Activated naive CD8-positive, alpha-beta T cell (primary cell): ENCODE results near the gene JAKMIP3.

Experiments used
- H3K27ac Mint-ChIP-seq: one replicate; pipeline ENCODE4 v1.8.0; 2021; ENCODE audit warnings: mixed read lengths
- H3K27me3 Mint-ChIP-seq: one replicate; pipeline ENCODE4 v1.8.0; 2021; ENCODE audit warnings: mixed read lengths
- H3K36me3 Mint-ChIP-seq: one replicate; pipeline ENCODE4 v1.8.0; 2021; ENCODE audit warnings: mixed read lengths
- H3K4me1 Mint-ChIP-seq: one replicate; pipeline ENCODE4 v1.8.0; 2021; ENCODE audit warnings: low read depth, mixed read lengths
- H3K4me3 Mint-ChIP-seq: one replicate; pipeline ENCODE4 v1.8.0; 2021; ENCODE audit warnings: mild to moderate bottlenecking, mixed read lengths
- H3K9me3 Mint-ChIP-seq: one replicate; pipeline ENCODE4 v1.8.0; 2021; ENCODE audit warnings: low read depth, mixed read lengths

Gene JAKMIP3

DNA sequence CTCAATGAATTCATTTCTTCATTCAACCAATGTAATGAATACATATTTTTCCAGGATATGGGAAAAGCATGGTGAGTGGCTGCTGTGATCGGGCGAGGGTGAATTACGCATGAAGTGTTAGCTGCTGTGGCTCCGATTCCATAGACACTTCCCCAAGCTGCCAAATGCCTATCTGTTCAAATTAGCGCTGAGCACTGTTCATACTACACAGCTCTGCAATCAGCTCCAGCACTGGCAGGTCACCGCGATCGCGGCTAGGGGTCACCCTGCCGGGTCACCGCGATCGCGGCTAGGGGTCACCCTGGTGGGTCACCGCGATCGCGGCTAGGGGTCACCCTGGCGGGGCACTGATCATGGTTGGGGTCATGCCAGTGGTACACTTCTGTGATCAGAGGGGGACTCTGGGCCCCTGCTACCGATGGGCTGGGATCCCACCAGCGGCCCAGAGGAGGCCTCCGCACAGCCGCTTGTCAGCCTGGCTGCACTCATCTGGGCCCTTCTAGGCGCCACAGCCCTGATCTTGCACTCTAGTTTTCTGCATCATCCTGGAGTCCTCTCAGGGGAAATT lies 49.3 kb downstream of the JAKMIP3 start:
- Mint-ChIP-seq H3K27me3 (no peaks in the 10 kb centered on the region), H3K4me3 (no peak overlapping the region), H3K27ac (no peak overlapping the region), H3K4me1 (no peaks in the 10 kb centered on the region), H3K36me3 (no peaks in the 10 kb centered on the region), H3K9me3 (no peaks in the 10 kb centered on the region)
